Esophagus muscularis mucosa (tissue), 4 donors: ENCODE measurements around the gene ANKS1B. TPM values are rescaled to one million over a fixed set of nuclear protein-coding genes. Genes with fewer than 3 reads are reported as not detected.
"Not testable (repeated sequence)": the region's sequence is repeated elsewhere in the genome, so short reads cannot be mapped to it uniquely, and the experiment has no call there.

Experiments
- DNase-seq: peaks from one replicate; pipeline ENCODE4 v3.0.0-alpha.2; 2017; ENCODE audit errors: extremely low spot score
- H3K27ac ChIP-seq, 4 donors: fragments of 200-600 bp; sonication (generic); replicated peaks in 1 of 4; 1 replicate in 3 of 4; 2 replicates in 1 of 4; pipeline ENCODE4 v1.5.1; 2016 to 2019; ENCODE audit warnings: mild to moderate bottlenecking in 1 of 4
- H3K27me3 ChIP-seq, 4 donors: fragments of 200-600 bp; sonication (generic); one replicate each; pipeline versions ENCODE4 v1.5.1 to v1.6.0; 2016 to 2019
- H3K36me3 ChIP-seq, 4 donors: fragments of 200-600 bp; sonication (generic); one replicate each; pipeline ENCODE4 v1.5.1; 2016 to 2019
- H3K4me1 ChIP-seq, 4 donors: fragments of 200-600 bp; sonication (generic); one replicate each; pipeline ENCODE4 v1.5.1; 2016 to 2019
- H3K4me3 ChIP-seq, 4 donors: fragments of 200-600 bp; sonication (generic); 1 replicate in 2 of 4; 2 replicates in 2 of 4; pipeline ENCODE4 v1.5.1; 2016 to 2019; ENCODE audit warnings: mild to moderate bottlenecking in 4 of 4, moderate library complexity in 1 of 4
- H3K9me3 ChIP-seq, 4 donors: fragments of 200-600 bp; sonication (generic); 1 replicate in 3 of 4; 2 replicates in 1 of 4; pipeline ENCODE4 v1.5.1; 2016 to 2019
- CTCF ChIP-seq, 3 experiments: fragments of 200-600 bp in 2 of 3; fragments of 450-650 bp in 1 of 3; sonication (generic) in 2 of 3; IDR thresholded peaks; one replicate each; pipeline ENCODE4 v1.5.1; 2017 to 2019; ENCODE audit warnings: antibody characterized with exemption in 3 of 3, mild to moderate bottlenecking in 2 of 3, moderate library complexity in 1 of 3
- EP300 ChIP-seq: sonication (generic); formaldehyde crosslinking; IDR thresholded peaks from one replicate; pipeline ENCODE4 v1.6.1; 2017; ENCODE audit warnings: antibody characterized with exemption
- POLR2A ChIP-seq: fragments of 450-650 bp; IDR thresholded peaks from one replicate; pipeline ENCODE4 v1.6.1; 2017; ENCODE audit warnings: antibody characterized with exemption, moderate library complexity, mild to moderate bottlenecking, low read depth
- POLR2AphosphoS5 ChIP-seq, 2 donors: sonication (generic); formaldehyde crosslinking; IDR thresholded peaks; one replicate each; pipeline ENCODE4 v1.6.1; 2017; ENCODE audit warnings: antibody characterized with exemption in 2 of 2
- WGBS: methylation state at CpG from one replicate; pipeline ENCODE4 v1.1.5; 2018; 5-methylcytosine and 5-hydroxymethylcytosine counted together
- intact Hi-C: fragments of 100-400 bp; cut with DNase I; formaldehyde crosslinking; loops from one replicate; pipeline ENCODE4 v1.15.1; 2023
- total RNA-seq, 4 donors: library from RNA; depleted of rRNA; stranded (reverse); fragments of >200 nt; gene quantifications; one replicate each; pipeline versions ENCODE4 v1.1.0 to v1.2.1, GENCODE V29; 2016

ANKS1B gene
- total RNA-seq, 4 donors from 2014 or later = 20.4 to 28.7 (median 21.6) TPM

- intact Hi-C loops = no loop called here
- Histone ChIP-seq H3K9me3 (peaks cover 0 to 6% (median 0%) of the 10 kb centered on the region in 4 donors), H3K36me3 (no peaks in the 10 kb centered on the region), H3K4me1 (no peaks in the 10 kb centered on the region), H3K4me3 (no peak overlapping the region), H3K27me3 (no peaks in the 10 kb centered on the region), H3K27ac (no peak overlapping the region)
- TF ChIP-seq POLR2AphosphoS5 (IDR thresholded peaks at IDR 0.05) (no peak), EP300 (no peak), CTCF (IDR thresholded peaks at IDR 0.05) (no peak), POLR2A (no peak)
- no peak for DNase-seq
- 18% methylated on average over 1 of the region's 1 CpG for WGBS
These were observed 654.5 kb downstream of the ANKS1B start for GRCh38 chr12:99330216-99330615.

- H3K4me1 ChIP-seq, H3K9me3 ChIP-seq, H3K27ac ChIP-seq, intact Hi-C loops, DNase-seq, H3K4me3 ChIP-seq, H3K27me3 ChIP-seq, H3K36me3 ChIP-seq: not testable (repeated sequence)
- WGBS = 67% methylated on average over 1 of the region's 9 CpGs
These were observed 663.5 kb downstream of the ANKS1B start for GRCh38 chr12:99321210-99321609.

GRCh38 chr12:99311373-99311772 is 673.4 kb downstream of the ANKS1B start:
- WGBS = 83% methylated on average over 1 of the region's 1 CpG
- no peak for TF ChIP-seq POLR2A
- no peak for TF ChIP-seq EP300
- no peak for TF ChIP-seq CTCF (IDR thresholded peaks at IDR 0.05)
- TF ChIP-seq POLR2AphosphoS5 (IDR thresholded peaks at IDR 0.05) = no peak
- no peak overlapping the region for H3K4me3 ChIP-seq
- H3K4me1 ChIP-seq = no peaks in the 10 kb centered on the region
- no peak for DNase-seq
- no peak overlapping the region for H3K27ac ChIP-seq
- peaks cover 0 to 9% (median 0%) of the 10 kb centered on the region in 4 donors for H3K9me3 ChIP-seq
- no peaks in the 10 kb centered on the region for H3K27me3 ChIP-seq
- no peaks in the 10 kb centered on the region for H3K36me3 ChIP-seq
- intact Hi-C loops = no loop called here

GRCh38 chr12:99309812-99310211 is 674.9 kb downstream of the ANKS1B start:
- Histone ChIP-seq H3K4me1 (no peaks in the 10 kb centered on the region), H3K36me3 (no peaks in the 10 kb centered on the region), H3K27ac (no peak overlapping the region), H3K4me3 (no peak overlapping the region), H3K9me3 (peaks cover 0 to 7% (median 0%) of the 10 kb centered on the region in 4 donors), H3K27me3 (no peaks in the 10 kb centered on the region)
- TF ChIP-seq CTCF (IDR thresholded peaks at IDR 0.05) (no peak), EP300 (no peak), POLR2A (no peak)
- DNase-seq = no peak
- intact Hi-C loops = no loop called here
- WGBS = 83% methylated on average over 2 of the region's 2 CpGs

GRCh38 chr12:99302874-99303273 is 681.9 kb downstream of the ANKS1B start:
- no peaks in the 10 kb centered on the region for H3K36me3 ChIP-seq
- intact Hi-C loops = no loop called here
- WGBS = 90% methylated on average over 2 of the region's 2 CpGs
- no peaks in the 10 kb centered on the region for H3K27me3 ChIP-seq
- TF ChIP-seq POLR2AphosphoS5 (IDR thresholded peaks at IDR 0.05) (no peak), POLR2A (no peak), EP300 (no peak), CTCF (IDR thresholded peaks at IDR 0.05) (no peak)
- no peak overlapping the region for H3K27ac ChIP-seq
- no peak overlapping the region for H3K4me3 ChIP-seq
- H3K4me1 ChIP-seq = no peaks in the 10 kb centered on the region
- no peaks in the 10 kb centered on the region for H3K9me3 ChIP-seq
- no peak for DNase-seq
